ENCODE measurements around the gene SLAMF6.
"Not testable (repeated sequence)": the region's sequence is repeated elsewhere in the genome, so short reads cannot be mapped to it uniquely, and the experiment has no call there.

SLAMF6 gene

DNA sequence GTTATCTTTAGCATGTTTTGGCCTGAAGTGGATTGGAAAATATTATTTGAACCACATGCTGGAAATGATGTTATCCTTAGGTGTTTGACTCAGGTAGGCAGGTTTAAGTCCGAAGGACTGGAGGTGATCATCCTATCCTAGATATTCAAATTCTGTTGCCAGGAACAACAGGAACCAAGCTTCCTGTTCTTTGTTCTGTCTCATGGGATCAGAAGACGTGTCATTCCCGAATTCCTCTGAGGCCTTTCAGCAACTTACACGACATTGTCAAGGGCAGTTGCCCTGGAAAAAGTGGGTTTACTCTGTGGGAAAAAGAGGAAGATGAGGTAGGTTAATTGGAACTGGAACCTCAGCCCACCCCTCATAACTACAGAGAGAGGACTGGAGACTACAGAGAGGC, 36.6 kb downstream of the SLAMF6 start:
- no peak for DNase-seq (ENCODE audit: low read depth)
- TF ChIP-seq, protein P1, sequence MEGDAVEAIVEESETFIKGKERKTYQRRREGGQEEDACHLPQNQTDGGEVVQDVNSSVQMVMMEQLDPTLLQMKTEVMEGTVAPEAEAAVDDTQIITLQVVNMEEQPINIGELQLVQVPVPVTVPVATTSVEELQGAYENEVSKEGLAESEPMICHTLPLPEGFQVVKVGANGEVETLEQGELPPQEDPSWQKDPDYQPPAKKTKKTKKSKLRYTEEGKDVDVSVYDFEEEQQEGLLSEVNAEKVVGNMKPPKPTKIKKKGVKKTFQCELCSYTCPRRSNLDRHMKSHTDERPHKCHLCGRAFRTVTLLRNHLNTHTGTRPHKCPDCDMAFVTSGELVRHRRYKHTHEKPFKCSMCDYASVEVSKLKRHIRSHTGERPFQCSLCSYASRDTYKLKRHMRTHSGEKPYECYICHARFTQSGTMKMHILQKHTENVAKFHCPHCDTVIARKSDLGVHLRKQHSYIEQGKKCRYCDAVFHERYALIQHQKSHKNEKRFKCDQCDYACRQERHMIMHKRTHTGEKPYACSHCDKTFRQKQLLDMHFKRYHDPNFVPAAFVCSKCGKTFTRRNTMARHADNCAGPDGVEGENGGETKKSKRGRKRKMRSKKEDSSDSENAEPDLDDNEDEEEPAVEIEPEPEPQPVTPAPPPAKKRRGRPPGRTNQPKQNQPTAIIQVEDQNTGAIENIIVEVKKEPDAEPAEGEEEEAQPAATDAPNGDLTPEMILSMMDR (conservative IDR thresholded peaks at IDR 0.05; ENCODE audit: low read length): no peak
- no peak overlapping the region for H3K4me3 ChIP-seq (ENCODE audit: low read length)

DNA sequence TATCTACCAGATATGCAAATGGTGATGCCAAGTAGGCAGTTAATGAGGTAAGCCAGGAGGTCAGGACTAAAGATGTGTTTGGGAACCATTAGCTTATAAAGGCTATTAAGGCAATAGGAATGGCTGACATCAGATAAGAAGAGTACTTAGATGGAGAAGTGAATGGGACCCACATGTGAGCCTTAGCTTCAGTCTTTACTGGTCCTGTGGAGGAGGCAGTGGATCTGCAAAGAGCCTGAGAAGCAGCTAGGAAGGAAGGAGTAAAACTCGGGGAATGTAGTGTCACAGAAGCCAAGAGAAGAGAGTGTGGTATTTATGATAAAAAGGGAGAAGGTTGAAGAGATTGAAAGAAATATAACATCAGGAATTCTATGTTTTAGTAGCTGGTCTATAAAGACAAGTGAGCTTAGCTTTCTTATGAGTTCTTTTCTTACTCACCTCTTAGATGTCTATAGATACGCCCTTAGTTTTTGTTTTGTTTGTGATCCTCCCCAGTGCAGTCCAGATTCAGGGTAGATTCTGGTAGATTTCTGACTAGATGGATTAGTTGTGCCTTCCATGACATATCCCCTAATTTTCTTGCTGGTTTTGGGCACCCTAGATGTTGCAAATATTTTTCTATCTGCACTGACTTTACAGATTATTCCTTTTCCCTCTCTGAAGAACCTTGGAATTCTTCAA, 39.4 kb downstream of the SLAMF6 start:
- no peak overlapping the region for H3K4me3 ChIP-seq (ENCODE audit: low read length)
- DNase-seq (ENCODE audit: low read depth): no peak
- TF ChIP-seq, protein P1 (conservative IDR thresholded peaks at IDR 0.05; ENCODE audit: low read length): no peak

DNA sequence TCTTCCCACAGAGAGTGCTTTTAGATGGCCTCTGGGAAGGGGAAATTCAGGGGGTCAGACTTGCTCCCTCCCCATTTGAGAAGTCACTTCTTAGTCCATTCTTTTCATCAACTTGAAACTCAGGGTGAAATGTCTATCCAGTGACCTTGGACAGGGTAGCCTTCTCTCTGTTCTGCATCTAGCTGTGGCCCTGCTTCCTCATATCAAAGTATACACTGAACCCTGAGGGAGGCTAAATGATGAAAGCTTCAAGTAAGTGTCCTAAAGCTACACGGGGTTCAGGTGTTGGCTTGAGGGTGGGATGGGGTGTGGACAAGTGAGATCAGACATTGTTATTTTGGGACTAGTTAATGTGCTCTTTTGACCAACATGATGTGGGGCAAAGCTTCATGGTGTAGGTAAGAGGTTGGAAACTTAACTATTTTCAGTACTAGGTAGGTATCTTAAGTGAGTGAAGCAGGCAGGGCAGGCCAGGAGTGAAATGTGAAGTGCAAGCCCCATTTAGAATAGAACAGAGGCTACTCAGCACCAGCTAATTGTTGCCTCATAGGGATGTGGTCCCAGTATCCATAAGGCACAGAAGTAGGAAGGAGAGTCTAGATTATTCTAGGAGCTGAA, 41.0 kb downstream of the SLAMF6 start:
- TF ChIP-seq, protein P1 (conservative IDR thresholded peaks at IDR 0.05; ENCODE audit: low read length): no peak
- H3K4me3 ChIP-seq (ENCODE audit: low read length): no peak overlapping the region
- no peak for DNase-seq (ENCODE audit: low read depth)

DNA sequence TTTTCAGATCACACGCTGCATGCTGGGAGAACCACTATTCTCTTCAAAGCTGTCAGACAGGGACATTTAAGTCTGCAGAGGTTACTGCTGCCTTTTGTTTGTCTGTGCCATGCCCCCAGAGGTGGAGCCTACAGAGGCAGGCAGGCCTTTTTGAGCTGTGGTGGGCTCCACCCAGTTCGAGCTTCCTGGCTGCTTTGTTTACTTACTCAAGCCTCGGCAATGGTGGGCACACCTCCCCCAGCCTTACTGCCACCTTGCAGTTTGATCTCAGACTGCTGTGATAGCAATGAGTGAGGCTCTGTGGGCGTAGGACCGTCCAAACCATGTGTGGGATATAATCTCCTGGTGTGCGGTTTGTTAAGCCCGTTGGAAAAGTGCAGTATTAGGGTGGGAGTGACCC, 42.3 kb downstream of the SLAMF6 start:
- not testable (repeated sequence) for DNase-seq (ENCODE audit: low read depth); H3K4me3 ChIP-seq (ENCODE audit: low read length)

DNA sequence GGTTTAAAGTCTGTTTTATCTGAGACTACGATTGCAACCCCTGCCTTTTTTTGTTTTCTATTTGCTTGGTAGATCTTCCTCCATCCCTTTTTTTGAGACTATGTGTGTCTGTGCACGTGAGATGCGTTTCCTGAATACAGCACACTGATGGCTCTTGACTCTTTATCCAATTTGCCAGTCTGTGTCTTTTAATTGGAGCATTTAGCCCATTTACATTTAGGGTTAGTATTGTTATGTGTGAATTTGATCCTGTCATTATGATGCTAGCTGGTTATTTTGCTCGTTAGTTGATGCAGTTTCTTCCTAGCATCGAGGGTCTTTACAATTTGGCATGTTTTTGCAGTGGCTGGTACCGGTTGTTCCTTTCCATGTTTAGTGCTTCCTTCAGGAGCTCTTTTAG, 44.0 kb downstream of the SLAMF6 start:
- H3K4me3 ChIP-seq (ENCODE audit: low read length): not testable (repeated sequence)

DNA sequence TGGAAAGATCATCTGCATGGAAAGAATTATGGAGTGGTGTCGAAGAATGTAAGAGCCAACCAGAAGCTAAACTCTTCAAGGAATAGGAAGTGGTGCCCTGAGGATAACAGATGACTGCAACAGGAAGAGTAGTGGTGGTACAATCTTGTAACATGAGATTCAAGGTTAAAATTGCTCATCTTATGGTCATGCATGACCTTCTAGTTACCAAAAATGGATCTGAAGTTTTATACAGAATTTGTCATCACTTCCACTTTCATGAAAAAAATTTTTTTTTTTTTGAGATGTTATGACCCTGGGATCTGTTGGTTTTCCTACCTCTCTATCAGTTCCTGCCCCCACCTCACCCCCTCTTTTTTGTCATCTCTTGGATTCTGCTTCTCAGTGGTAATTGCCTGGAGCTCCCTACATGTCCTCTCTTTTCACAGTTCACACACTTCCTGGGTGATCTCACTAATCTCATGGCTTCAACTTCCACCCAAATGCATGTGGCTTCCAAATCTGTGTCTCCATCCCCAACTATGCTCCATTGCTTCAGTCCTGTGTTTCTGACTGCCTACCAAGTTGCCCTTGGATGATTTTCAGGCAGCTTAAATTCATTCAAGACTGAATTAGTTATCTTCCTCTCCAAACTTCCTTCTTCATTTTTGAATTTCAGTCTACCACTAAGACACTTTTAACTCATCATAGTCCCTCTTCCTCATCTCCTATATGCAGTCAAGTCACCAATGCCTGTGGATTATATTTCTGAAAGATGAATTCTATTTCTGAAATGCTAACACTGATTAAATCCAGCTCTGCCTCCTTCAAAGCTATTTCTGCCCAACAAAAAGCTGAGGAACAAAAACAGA, 48.4 kb downstream of the SLAMF6 start:
- no peak for DNase-seq (ENCODE audit: low read depth)
- TF ChIP-seq, protein P1 (conservative IDR thresholded peaks at IDR 0.05; ENCODE audit: low read length): no peak
- H3K4me3 ChIP-seq (ENCODE audit: low read length): no peak overlapping the region

More for the DNA sequence above, 44.0 kb downstream of the SLAMF6 start:
- DNase-seq (ENCODE audit: low read depth): not testable (repeated sequence)

DNA sequence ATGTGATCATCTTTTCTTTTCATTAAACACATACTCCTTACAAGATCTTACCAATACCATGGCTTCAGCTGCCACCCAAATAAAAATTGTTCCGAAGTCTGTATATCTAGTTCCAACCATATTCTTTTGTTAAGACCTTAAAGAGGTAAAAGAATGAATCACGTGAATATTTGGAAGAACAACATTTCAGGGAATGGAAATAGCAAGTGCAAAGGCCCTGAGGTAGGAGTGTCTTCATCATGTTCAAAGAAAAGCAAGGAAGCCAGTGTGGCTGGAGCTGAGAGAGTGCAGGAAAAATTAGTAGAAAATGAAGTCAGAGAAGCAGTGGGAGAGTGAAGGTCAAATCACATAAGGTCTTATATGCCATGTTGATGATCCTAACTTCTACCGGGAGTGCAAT, 50.9 kb downstream of the SLAMF6 start:
- no peak overlapping the region for H3K4me3 ChIP-seq (ENCODE audit: low read length)
- TF ChIP-seq, protein P1 (conservative IDR thresholded peaks at IDR 0.05; ENCODE audit: low read length): no peak
- no peak for DNase-seq (ENCODE audit: low read depth)

DNA sequence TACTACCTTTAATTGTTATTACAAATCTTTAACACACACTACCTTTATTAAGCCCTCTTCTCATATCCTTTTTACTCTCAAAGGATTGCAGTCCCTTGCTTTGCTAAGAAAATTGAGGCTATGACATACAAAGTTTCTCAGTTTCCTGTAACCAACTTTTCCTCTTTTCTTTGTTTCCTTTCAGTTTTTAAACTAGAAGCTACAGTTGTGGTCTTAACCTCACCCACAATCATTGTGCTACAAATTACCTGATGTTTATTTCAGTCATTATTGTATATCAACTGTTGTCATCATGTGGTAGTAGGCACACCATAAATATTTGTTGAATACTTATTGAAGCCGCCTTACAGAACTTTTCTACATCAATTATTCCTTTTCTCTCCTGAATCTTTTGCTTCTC, 51.8 kb downstream of the SLAMF6 start:
- H3K4me3 ChIP-seq (ENCODE audit: low read length): no peak overlapping the region
- TF ChIP-seq, protein P1 (conservative IDR thresholded peaks at IDR 0.05; ENCODE audit: low read length): no peak
- no peak for DNase-seq (ENCODE audit: low read depth)
